GM12878 (cell line): Measurements from ENCODE around the gene FIZ1. TPM values are rescaled to one million over a fixed set of nuclear protein-coding genes. Genes with fewer than 3 reads are reported as not detected.
A peak's percentile ranks its signal among the peaks of the same experiment; 100 is the strongest.

Experiments used
- BACH1 ChIP-seq: fragments of 450-650 bp; IDR thresholded peaks from 2 replicates; pipeline ENCODE4 v1.6.1; 2017; ENCODE audit warnings: mild to moderate bottlenecking, borderline replicate concordance
- EED ChIP-seq: sonication (generic); IDR thresholded peaks from 2 replicates; pipeline ENCODE4 v1.6.1; 2016; ENCODE audit warnings: antibody characterized with exemption, low read depth
- EGR1 ChIP-seq, 2 experiments: IDR thresholded peaks; 1 replicate in 1 of 2; 2 replicates in 1 of 2; pipeline ENCODE4 v1.6.1; 2011 to 2012; ENCODE audit warnings: low read depth in 2 of 2, low read length in 2 of 2, borderline replicate concordance in 1 of 2, mild to moderate bottlenecking in 1 of 2, moderate library complexity in 1 of 2
- ETV6 ChIP-seq, 2 experiments: fragments of 450-650 bp in 1 of 2; IDR thresholded peaks in 1 of 2; conservative IDR thresholded peaks in 1 of 2; 2 replicates each; pipeline ENCODE4 v1.6.1; 2014; ENCODE audit warnings: antibody characterized with exemption in 1 of 2, borderline replicate concordance in 1 of 2, low read depth in 1 of 2, mild to moderate bottlenecking in 1 of 2, moderate library complexity in 1 of 2
- FOXM1 ChIP-seq: IDR thresholded peaks from 2 replicates; pipeline ENCODE4 v1.6.1; 2012; ENCODE audit warnings: low read depth, mild to moderate bottlenecking, inconsistent platforms, low read length, moderate library complexity
- MEF2A ChIP-seq: IDR thresholded peaks from 2 replicates; pipeline ENCODE4 v1.6.1; 2011; ENCODE audit warnings: low read depth, mild to moderate bottlenecking, low read length, moderate library complexity; ENCODE audit not compliant: insufficient read depth
- NFXL1 ChIP-seq: fragments of 450-650 bp; IDR thresholded peaks from 2 replicates; pipeline ENCODE4 v1.6.1; 2017; ENCODE audit warnings: antibody characterized with exemption, mild to moderate bottlenecking, borderline replicate concordance
- SP1 ChIP-seq: IDR thresholded peaks from one replicate; pipeline ENCODE4 v1.6.1; 2011; ENCODE audit warnings: low read depth, low read length
- SUPT20H ChIP-seq: IDR thresholded peaks from 2 replicates; pipeline ENCODE4 v1.6.1; 2011; ENCODE audit warnings: low read depth, mild to moderate bottlenecking, low read length, moderate library complexity, borderline replicate concordance; ENCODE audit not compliant: control insufficient read depth
- ZBED1 ChIP-seq: IDR thresholded peaks from 2 replicates; pipeline ENCODE4 v1.6.1; 2016; ENCODE audit warnings: borderline replicate concordance
- ZZZ3 ChIP-seq: IDR thresholded peaks from 2 replicates; pipeline ENCODE4 v1.6.1; 2011; ENCODE audit warnings: low read depth; ENCODE audit not compliant: control insufficient read depth, insufficient read length
- polyA plus RNA-seq, 11 experiments: library from polyadenylated mRNA; depleted of rRNA in 4 of 11; unstranded in 6 of 11; stranded (reverse) in 5 of 11; fragments of >200 nt; fragmentation: Nextera tagmentation in 4 of 11; fragmentation: Illumina TruSeq in 1 of 11; extraction: Ambion mirVana in 4 of 11; extraction: Trizol in 1 of 11; gene quantifications; 1 replicate in 1 of 11; 2 replicates in 10 of 11; pipeline versions ENCODE4 v1.2.1 to v1.2.3, GENCODE V29; 2011 to 2016; ENCODE audit warnings: inconsistent platforms in 2 of 11, missing spikeins in 2 of 11, low read depth in 1 of 11
- total RNA-seq, 4 experiments: library from RNA; depleted of rRNA in 3 of 4; stranded (reverse); fragments of >200 nt in 3 of 4; fragmentation: Illumina TruSeq in 1 of 4; extraction: Trizol in 1 of 4; gene quantifications; 2 replicates each; pipeline versions ENCODE4 v1.2.1 to v1.2.3, GENCODE V29; 2013 to 2021
- TF ChIP-seq, protein P1 (sequence below): fragments of 450-650 bp; IDR thresholded peaks from 2 replicates; pipeline ENCODE4 v1.6.1; 2017; ENCODE audit warnings: mild to moderate bottlenecking, moderate library complexity
- TF ChIP-seq, protein P2 (sequence below): fragments of 450-650 bp; IDR thresholded peaks from 2 replicates; pipeline ENCODE4 v1.6.1; 2017; ENCODE audit warnings: low read depth, mild to moderate bottlenecking, moderate library complexity
- TF ChIP-seq, protein P3 (sequence below): IDR thresholded peaks from 2 replicates; pipeline ENCODE4 v1.6.1; 2011; ENCODE audit warnings: borderline replicate concordance, low read depth, mild to moderate bottlenecking, moderate library complexity, low read length; ENCODE audit not compliant: insufficient read depth, poor library complexity, severe bottlenecking
- TF ChIP-seq, protein P4 (sequence below): IDR thresholded peaks from 2 replicates; pipeline ENCODE4 v1.6.1; 2011; ENCODE audit warnings: borderline replicate concordance, low read depth, mild to moderate bottlenecking, moderate library complexity, mixed read lengths, low read length; ENCODE audit not compliant: insufficient read depth; ENCODE audit errors: extremely low read length

The FIZ1 gene
- total and polyA plus RNA-seq, 10 of the 15 experiments (the other 5 are each of a cell fraction or from before 2014, with no cell fraction given), result 0.60 to 16.8 (median 4.2) TPM

DNA sequence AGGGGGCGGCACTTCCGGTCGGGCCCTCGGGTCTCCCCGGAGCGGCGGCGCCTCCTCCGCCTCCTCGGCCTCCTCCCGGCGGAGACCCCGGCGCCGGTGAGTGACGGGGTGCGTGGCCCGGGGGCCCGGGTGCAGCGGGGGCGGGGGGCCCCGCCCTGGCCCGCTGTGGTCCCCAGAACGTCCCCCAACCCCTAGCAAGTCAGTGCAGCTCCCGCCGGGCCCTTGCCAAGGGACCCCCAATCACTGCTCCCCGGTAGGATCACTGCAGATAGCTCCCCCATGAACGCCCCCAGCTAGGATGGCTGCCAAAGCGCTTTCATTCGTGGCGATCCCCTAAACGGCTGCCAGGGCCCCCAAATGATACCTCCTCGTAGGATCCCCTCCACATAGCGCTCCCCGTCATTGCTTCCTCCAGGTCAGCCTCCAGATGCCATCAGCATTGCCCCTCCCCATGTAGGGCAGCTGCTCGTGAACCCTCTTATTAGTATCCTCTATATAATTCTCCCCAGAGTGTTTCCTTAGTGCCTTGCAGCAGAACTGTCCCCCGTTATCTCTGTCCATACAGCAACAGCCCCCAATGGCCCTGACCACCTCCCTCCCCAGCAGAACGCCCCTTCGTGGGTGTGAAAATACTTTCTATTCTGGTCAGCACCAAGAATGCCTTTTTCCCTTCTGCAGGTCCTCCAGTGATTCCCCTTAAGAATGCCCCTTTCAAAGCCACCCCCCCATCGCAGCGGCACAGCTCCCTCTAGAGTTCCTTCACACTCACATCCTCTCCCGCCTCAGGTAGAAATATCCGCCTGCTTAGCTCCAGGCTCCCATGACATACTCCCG lies 6.5 kb upstream of the FIZ1 start, which contains the start of gene ZNF865 (continued):
- TF ChIP-seq, protein P1, sequence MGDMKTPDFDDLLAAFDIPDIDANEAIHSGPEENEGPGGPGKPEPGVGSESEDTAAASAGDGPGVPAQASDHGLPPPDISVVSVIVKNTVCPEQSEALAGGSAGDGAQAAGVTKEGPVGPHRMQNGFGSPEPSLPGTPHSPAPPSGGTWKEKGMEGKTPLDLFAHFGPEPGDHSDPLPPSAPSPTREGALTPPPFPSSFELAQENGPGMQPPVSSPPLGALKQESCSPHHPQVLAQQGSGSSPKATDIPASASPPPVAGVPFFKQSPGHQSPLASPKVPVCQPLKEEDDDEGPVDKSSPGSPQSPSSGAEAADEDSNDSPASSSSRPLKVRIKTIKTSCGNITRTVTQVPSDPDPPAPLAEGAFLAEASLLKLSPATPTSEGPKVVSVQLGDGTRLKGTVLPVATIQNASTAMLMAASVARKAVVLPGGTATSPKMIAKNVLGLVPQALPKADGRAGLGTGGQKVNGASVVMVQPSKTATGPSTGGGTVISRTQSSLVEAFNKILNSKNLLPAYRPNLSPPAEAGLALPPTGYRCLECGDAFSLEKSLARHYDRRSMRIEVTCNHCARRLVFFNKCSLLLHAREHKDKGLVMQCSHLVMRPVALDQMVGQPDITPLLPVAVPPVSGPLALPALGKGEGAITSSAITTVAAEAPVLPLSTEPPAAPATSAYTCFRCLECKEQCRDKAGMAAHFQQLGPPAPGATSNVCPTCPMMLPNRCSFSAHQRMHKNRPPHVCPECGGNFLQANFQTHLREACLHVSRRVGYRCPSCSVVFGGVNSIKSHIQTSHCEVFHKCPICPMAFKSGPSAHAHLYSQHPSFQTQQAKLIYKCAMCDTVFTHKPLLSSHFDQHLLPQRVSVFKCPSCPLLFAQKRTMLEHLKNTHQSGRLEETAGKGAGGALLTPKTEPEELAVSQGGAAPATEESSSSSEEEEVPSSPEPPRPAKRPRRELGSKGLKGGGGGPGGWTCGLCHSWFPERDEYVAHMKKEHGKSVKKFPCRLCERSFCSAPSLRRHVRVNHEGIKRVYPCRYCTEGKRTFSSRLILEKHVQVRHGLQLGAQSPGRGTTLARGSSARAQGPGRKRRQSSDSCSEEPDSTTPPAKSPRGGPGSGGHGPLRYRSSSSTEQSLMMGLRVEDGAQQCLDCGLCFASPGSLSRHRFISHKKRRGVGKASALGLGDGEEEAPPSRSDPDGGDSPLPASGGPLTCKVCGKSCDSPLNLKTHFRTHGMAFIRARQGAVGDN, result no peak
- TF ChIP-seq FOXM1, result 0 out of 2 replicates have a peak, but pooled peaks have one; percentile 17
- peak; percentile 15 for TF ChIP-seq SP1
- TF ChIP-seq SUPT20H, result no peak
- no peak for TF ChIP-seq BACH1
- TF ChIP-seq, protein P2, sequence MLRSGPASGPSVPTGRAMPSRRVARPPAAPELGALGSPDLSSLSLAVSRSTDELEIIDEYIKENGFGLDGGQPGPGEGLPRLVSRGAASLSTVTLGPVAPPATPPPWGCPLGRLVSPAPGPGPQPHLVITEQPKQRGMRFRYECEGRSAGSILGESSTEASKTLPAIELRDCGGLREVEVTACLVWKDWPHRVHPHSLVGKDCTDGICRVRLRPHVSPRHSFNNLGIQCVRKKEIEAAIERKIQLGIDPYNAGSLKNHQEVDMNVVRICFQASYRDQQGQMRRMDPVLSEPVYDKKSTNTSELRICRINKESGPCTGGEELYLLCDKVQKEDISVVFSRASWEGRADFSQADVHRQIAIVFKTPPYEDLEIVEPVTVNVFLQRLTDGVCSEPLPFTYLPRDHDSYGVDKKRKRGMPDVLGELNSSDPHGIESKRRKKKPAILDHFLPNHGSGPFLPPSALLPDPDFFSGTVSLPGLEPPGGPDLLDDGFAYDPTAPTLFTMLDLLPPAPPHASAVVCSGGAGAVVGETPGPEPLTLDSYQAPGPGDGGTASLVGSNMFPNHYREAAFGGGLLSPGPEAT, result peak; percentile 85
- no peak for TF ChIP-seq ZBED1
- no peak for TF ChIP-seq ZZZ3
- no peak for TF ChIP-seq MEF2A
- TF ChIP-seq, protein P3, sequence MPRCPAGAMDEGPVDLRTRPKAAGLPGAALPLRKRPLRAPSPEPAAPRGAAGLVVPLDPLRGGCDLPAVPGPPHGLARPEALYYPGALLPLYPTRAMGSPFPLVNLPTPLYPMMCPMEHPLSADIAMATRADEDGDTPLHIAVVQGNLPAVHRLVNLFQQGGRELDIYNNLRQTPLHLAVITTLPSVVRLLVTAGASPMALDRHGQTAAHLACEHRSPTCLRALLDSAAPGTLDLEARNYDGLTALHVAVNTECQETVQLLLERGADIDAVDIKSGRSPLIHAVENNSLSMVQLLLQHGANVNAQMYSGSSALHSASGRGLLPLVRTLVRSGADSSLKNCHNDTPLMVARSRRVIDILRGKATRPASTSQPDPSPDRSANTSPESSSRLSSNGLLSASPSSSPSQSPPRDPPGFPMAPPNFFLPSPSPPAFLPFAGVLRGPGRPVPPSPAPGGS, result no peak
- TF ChIP-seq, protein P4, sequence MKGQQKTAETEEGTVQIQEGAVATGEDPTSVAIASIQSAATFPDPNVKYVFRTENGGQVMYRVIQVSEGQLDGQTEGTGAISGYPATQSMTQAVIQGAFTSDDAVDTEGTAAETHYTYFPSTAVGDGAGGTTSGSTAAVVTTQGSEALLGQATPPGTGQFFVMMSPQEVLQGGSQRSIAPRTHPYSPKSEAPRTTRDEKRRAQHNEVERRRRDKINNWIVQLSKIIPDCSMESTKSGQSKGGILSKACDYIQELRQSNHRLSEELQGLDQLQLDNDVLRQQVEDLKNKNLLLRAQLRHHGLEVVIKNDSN, result no peak
- TF ChIP-seq EED, result peak; percentile 63; the same call in 1 of the 2 replicates
- 0 out of 3 replicates have a peak, but pooled peaks of 1 of the 2 experiments have one; percentile 46 for TF ChIP-seq EGR1 (IDR thresholded peaks at IDR 0.05; ENCODE audit: borderline replicate concordance in 1 of 2, low read depth in 2 of 2, low read length in 2 of 2)
- peak in 1 of 2 experiments; percentile 42; a peak in 1 of 4 replicates for TF ChIP-seq ETV6 (conservative IDR thresholded peaks at IDR 0.05 in 1 of 2, IDR thresholded peaks at IDR 0.05 in 1 of 2; ENCODE audit: borderline replicate concordance in 1 of 2, low read depth in 1 of 2)
- TF ChIP-seq NFXL1, result no peak
